Keratinocyte (primary cell): Measurements from ENCODE around the gene FLNC. TPM values are rescaled to one million over a fixed set of nuclear protein-coding genes. Genes with fewer than 3 reads are reported as not detected.

ENCODE experiments used
- DNase-seq: peaks from one replicate; pipeline ENCODE4 v3.0.0-alpha.2; 2011; ENCODE audit warnings: low read depth, missing footprints, low spot score
- FAIRE-seq: peaks from 2 replicates; lab custom pipeline; 2011; peaks lifted over from hg19 to GRCh38; lab: Jason Lieb, UNC
- H2AFZ ChIP-seq: 2 replicates; pipeline ENCODE4 v1.6.0; 2012; ENCODE audit warnings: low read length, control low read depth, inconsistent platforms; ENCODE audit not compliant: control insufficient read depth
- H3K27ac ChIP-seq: 2 replicates; pipeline ENCODE4 v1.5.1; 2011; ENCODE audit warnings: low read length; ENCODE audit not compliant: control insufficient read depth, insufficient read depth
- H3K27me3 ChIP-seq: 3 replicates; pipeline ENCODE4 v1.6.0; 2011; ENCODE audit warnings: low read length; ENCODE audit not compliant: control insufficient read depth, insufficient read depth; ENCODE audit errors: extremely low read depth
- H3K36me3 ChIP-seq, 2 experiments: 2 replicates in 1 of 2; 3 replicates in 1 of 2; pipeline ENCODE4 v1.5.1; 2011; ENCODE audit warnings: low read length in 2 of 2, mild to moderate bottlenecking in 1 of 2; ENCODE audit not compliant: control insufficient read depth in 2 of 2, insufficient read depth in 2 of 2; ENCODE audit errors: extremely low read depth in 1 of 2
- H3K4me1 ChIP-seq: 3 replicates; pipeline ENCODE4 v1.5.1; 2011; ENCODE audit warnings: low read length; ENCODE audit not compliant: control insufficient read depth, insufficient read depth; ENCODE audit errors: extremely low read depth
- H3K4me2 ChIP-seq: 3 replicates; pipeline ENCODE4 v1.6.0; 2011; ENCODE audit warnings: low read depth, low read length; ENCODE audit not compliant: control insufficient read depth, insufficient read depth; ENCODE audit errors: extremely low read depth
- H3K4me3 ChIP-seq, 3 experiments: fragments of 200-600 bp in 1 of 3; sonication (generic) in 1 of 3; 2 replicates in 2 of 3; 3 replicates in 1 of 3; pipeline ENCODE4 v1.5.1; 2011 to 2016; ENCODE audit warnings: low read length in 3 of 3, mild to moderate bottlenecking in 3 of 3, control low read depth in 2 of 3, inconsistent platforms in 1 of 3, low read depth in 1 of 3, mixed read lengths in 1 of 3, mixed run types in 1 of 3, moderate library complexity in 1 of 3; ENCODE audit not compliant: control insufficient read depth in 2 of 3, insufficient read depth in 2 of 3; ENCODE audit errors: extremely low read depth in 1 of 3
- H3K79me2 ChIP-seq: 2 replicates; pipeline ENCODE4 v1.6.0; 2012; ENCODE audit warnings: low read length; ENCODE audit not compliant: control insufficient read depth, insufficient read depth
- H3K9ac ChIP-seq: 3 replicates; pipeline ENCODE4 v1.6.0; 2011; ENCODE audit warnings: low read length; ENCODE audit not compliant: control insufficient read depth, insufficient read depth; ENCODE audit errors: extremely low read depth
- H3K9me1 ChIP-seq: 3 replicates; pipeline ENCODE4 v1.6.0; 2011; ENCODE audit warnings: low read length; ENCODE audit not compliant: control insufficient read depth, insufficient read depth; ENCODE audit errors: extremely low read depth
- H3K9me3 ChIP-seq: 2 replicates; pipeline ENCODE4 v1.5.1; 2012; ENCODE audit warnings: low read depth, low read length; ENCODE audit not compliant: control insufficient read depth
- H4K20me1 ChIP-seq: 3 replicates; pipeline ENCODE4 v1.6.0; 2011; ENCODE audit warnings: low read length; ENCODE audit not compliant: control insufficient read depth, insufficient read depth; ENCODE audit errors: extremely low read depth
- EZH2 ChIP-seq: IDR thresholded peaks from one replicate; pipeline ENCODE4 v1.6.1; 2012; ENCODE audit warnings: inconsistent platforms, mild to moderate bottlenecking, low read length, moderate library complexity
- dilution Hi-C: fragments of 300-500 bp; cut with MboI; formaldehyde crosslinking; loops from one replicate; pipeline ENCODE4 v1.7.0; 2020; ENCODE audit warnings: low sequenced_read_pairs; ENCODE audit not compliant: extremely low pct_ligation_motif_present
- polyA plus RNA-seq, 5 experiments: library from polyadenylated mRNA; depleted of rRNA in 3 of 5; stranded (reverse) in 3 of 5; stranded (forward) in 1 of 5; unstranded in 1 of 5; fragments of >200 nt; gene quantifications; 1 replicate in 1 of 5; 2 replicates in 3 of 5; 3 replicates in 1 of 5; pipeline versions ENCODE4 v1.2.1 to v1.2.3, GENCODE V29; 2011 to 2012; ENCODE audit warnings: missing spikeins in 2 of 5, low read depth in 1 of 5, low replicate concordance in 1 of 5
- TF ChIP-seq, protein P1 (sequence below), 3 experiments: IDR thresholded peaks in 1 of 3; conservative IDR thresholded peaks in 1 of 3; optimal IDR thresholded peaks in 1 of 3; 2 replicates in 2 of 3; 3 replicates in 1 of 3; pipeline versions ENCODE3 to v1.5.1; 2011; ENCODE audit warnings: low read length in 3 of 3, mild to moderate bottlenecking in 3 of 3, moderate library complexity in 2 of 3, control low read depth in 1 of 3, inconsistent platforms in 1 of 3; ENCODE audit not compliant: insufficient read depth in 2 of 3; ENCODE audit errors: extremely low read depth in 1 of 3

FLNC gene
- polyA plus RNA-seq, 1 donor (not counting 4 experiments of a cell fraction or from before 2014, with no cell fraction given) = 0.03 TPM

DNA sequence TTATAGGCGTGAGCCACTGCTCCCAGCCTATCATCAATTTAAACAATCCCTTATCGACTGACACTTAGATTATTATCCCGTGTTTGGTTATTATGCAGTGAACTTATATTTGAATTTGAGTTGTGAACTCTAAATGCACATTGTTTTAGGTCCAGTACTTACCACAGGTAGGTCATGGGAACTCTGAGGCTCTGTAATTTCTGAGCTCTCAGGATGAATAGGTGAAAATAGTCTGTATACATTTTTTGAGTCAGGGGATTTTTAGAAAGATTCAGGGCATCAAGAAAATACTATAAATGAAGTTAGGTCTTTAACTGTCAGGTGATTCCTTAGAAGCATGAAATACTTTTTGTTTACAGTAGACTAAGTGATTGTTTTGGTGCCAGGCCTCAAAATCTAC, 29.6 kb upstream of the FLNC start:
- no peaks in the 10 kb centered on the region for H3K36me3 ChIP-seq
- no peak overlapping the region for H3K4me2 ChIP-seq
- no peaks in the 10 kb centered on the region for H3K4me1 ChIP-seq
- no peaks in the 10 kb centered on the region for H3K79me2 ChIP-seq
- no peak overlapping the region for H3K27ac ChIP-seq
- no peak overlapping the region for H3K4me3 ChIP-seq
- TF ChIP-seq, protein P1, sequence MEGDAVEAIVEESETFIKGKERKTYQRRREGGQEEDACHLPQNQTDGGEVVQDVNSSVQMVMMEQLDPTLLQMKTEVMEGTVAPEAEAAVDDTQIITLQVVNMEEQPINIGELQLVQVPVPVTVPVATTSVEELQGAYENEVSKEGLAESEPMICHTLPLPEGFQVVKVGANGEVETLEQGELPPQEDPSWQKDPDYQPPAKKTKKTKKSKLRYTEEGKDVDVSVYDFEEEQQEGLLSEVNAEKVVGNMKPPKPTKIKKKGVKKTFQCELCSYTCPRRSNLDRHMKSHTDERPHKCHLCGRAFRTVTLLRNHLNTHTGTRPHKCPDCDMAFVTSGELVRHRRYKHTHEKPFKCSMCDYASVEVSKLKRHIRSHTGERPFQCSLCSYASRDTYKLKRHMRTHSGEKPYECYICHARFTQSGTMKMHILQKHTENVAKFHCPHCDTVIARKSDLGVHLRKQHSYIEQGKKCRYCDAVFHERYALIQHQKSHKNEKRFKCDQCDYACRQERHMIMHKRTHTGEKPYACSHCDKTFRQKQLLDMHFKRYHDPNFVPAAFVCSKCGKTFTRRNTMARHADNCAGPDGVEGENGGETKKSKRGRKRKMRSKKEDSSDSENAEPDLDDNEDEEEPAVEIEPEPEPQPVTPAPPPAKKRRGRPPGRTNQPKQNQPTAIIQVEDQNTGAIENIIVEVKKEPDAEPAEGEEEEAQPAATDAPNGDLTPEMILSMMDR (optimal IDR thresholded peaks at IDR 0.05 in 1 of 3, IDR thresholded peaks at IDR 0.05 in 1 of 3, conservative IDR thresholded peaks at IDR 0.05 in 1 of 3; ENCODE audit: extremely low read depth in 1 of 3, insufficient read depth in 2 of 3, low read length in 3 of 3) = no peak
- no peak for TF ChIP-seq EZH2
- DNase-seq (no peak), FAIRE-seq (no peak)
- H3K9ac ChIP-seq = no peak overlapping the region
- H3K9me3 ChIP-seq = no peaks in the 10 kb centered on the region
- no peaks in the 10 kb centered on the region for H3K27me3 ChIP-seq
- no peaks in the 10 kb centered on the region for H4K20me1 ChIP-seq
- H3K9me1 ChIP-seq = no peaks in the 10 kb centered on the region
- H2AFZ ChIP-seq = no peak overlapping the region
- dilution Hi-C loops = no loop called here

DNA sequence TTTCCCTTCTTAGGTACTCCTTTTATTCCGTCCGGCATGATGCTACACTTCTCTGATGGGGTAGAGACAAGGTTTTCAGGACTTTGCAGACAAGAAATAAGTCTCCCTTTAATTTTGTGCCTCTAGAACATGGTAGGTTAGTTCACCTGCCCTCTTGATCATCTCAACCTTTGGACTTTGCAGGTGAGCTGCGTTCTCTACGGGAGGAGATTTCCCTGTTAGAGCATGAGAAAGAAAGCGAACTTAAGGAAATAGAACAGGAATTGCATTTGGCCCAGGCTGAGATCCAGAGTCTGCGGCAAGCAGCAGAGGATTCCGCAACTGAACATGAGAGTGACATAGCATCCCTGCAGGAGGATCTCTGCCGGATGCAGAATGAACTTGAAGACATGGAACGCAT, 29.2 kb upstream of the FLNC start:
- no peaks in the 10 kb centered on the region for H3K36me3 ChIP-seq
- no peak for TF ChIP-seq EZH2
- TF ChIP-seq, protein P1 (optimal IDR thresholded peaks at IDR 0.05 in 1 of 3, IDR thresholded peaks at IDR 0.05 in 1 of 3, conservative IDR thresholded peaks at IDR 0.05 in 1 of 3; ENCODE audit: extremely low read depth in 1 of 3, insufficient read depth in 2 of 3, low read length in 3 of 3) = no peak
- no peak overlapping the region for H3K4me3 ChIP-seq
- H3K9me3 ChIP-seq = no peaks in the 10 kb centered on the region
- H3K79me2 ChIP-seq = no peaks in the 10 kb centered on the region
- dilution Hi-C loops = no loop called here
- no peak overlapping the region for H3K27ac ChIP-seq
- H3K9me1 ChIP-seq = no peaks in the 10 kb centered on the region
- H2AFZ ChIP-seq = no peak overlapping the region
- FAIRE-seq = no peak
- no peaks in the 10 kb centered on the region for H3K4me1 ChIP-seq
- H3K9ac ChIP-seq = no peak overlapping the region
- no peaks in the 10 kb centered on the region for H4K20me1 ChIP-seq
- DNase-seq = no peak
- no peak overlapping the region for H3K4me2 ChIP-seq
- no peaks in the 10 kb centered on the region for H3K27me3 ChIP-seq
